H1 (cell line): ENCODE data around the gene LAD1.

ENCODE experiments used
- ATF2 ChIP-seq: IDR thresholded peaks from 2 replicates; pipeline ENCODE4 v1.6.1; 2012; ENCODE audit warnings: low read length, inconsistent platforms
- CBX8 ChIP-seq: fragments of 300-800, 300-1000 bp; sonication (generic); IDR thresholded peaks from 2 replicates; pipeline ENCODE4 v1.7.1; 2016; ENCODE audit warnings: low read depth, low read length, borderline replicate concordance
- CEBPB ChIP-seq: IDR thresholded peaks from 2 replicates; pipeline ENCODE4 v1.6.1; 2012; ENCODE audit warnings: low read depth, low read length
- EZH2 ChIP-seq: fragments of 200-600 bp; sonication (generic); IDR thresholded peaks from 2 replicates; pipeline ENCODE4 v1.7.1; 2012; ENCODE audit warnings: low read depth, mild to moderate bottlenecking, moderate library complexity, low read length, inconsistent platforms; ENCODE audit not compliant: severe bottlenecking
- JUND ChIP-seq: IDR thresholded peaks from 2 replicates; pipeline ENCODE4 v1.6.1; 2011; ENCODE audit warnings: mild to moderate bottlenecking, improper control_type of control experiment, low read length
- NRF1 ChIP-seq: IDR thresholded peaks from 2 replicates; pipeline ENCODE4 v1.6.1; 2011; ENCODE audit warnings: mild to moderate bottlenecking, low read depth, low read length, improper control_type of control experiment
- POLR2A ChIP-seq, 2 experiments: IDR thresholded peaks; 1 replicate in 1 of 2; 2 replicates in 1 of 2; pipeline ENCODE4 v1.6.1; 2011; ENCODE audit warnings: low read depth in 2 of 2, low read length in 2 of 2, mild to moderate bottlenecking in 2 of 2; ENCODE audit errors: control extremely low read depth in 1 of 2
- POLR2AphosphoS5 ChIP-seq: IDR thresholded peaks from 2 replicates; pipeline ENCODE4 v1.6.1; 2011; ENCODE audit warnings: low read depth, low read length
- RAD21 ChIP-seq, 2 experiments: IDR thresholded peaks in 1 of 2; conservative IDR thresholded peaks in 1 of 2; 2 replicates each; pipeline ENCODE4 v1.6.1; 2011; ENCODE audit warnings: low read depth in 2 of 2, low read length in 2 of 2, improper control_type of control experiment in 1 of 2, inconsistent platforms in 1 of 2, mild to moderate bottlenecking in 1 of 2, moderate library complexity in 1 of 2
- SRF ChIP-seq: IDR thresholded peaks from 2 replicates; pipeline ENCODE4 v1.6.1; 2011; ENCODE audit warnings: mild to moderate bottlenecking, low read depth, low read length, moderate library complexity
- TAF1 ChIP-seq: IDR thresholded peaks from 2 replicates; pipeline ENCODE4 v1.6.1; 2011; ENCODE audit warnings: mild to moderate bottlenecking, low read depth, low read length
- YY1 ChIP-seq: IDR thresholded peaks from 2 replicates; pipeline ENCODE4 v1.6.1; 2011; ENCODE audit warnings: low read depth, mild to moderate bottlenecking, low read length
- ZNF274 ChIP-seq: IDR thresholded peaks from 2 replicates; pipeline ENCODE4 v1.7.0; 2012; ENCODE audit warnings: low read length, borderline replicate concordance; ENCODE audit errors: extremely low read depth
- TF ChIP-seq, protein P1 (sequence below), 3 experiments: IDR thresholded peaks; 1 replicate in 2 of 3; 2 replicates in 1 of 3; pipeline versions ENCODE4 v1.5.1 to v1.6.1; 2011; ENCODE audit warnings: low read length in 3 of 3, mild to moderate bottlenecking in 3 of 3, inconsistent platforms in 2 of 3, low read depth in 1 of 3, moderate library complexity in 1 of 3; ENCODE audit not compliant: insufficient read depth in 1 of 3; ENCODE audit errors: control extremely low read depth in 1 of 3

GRCh38 chr1:201362906-201363305 lies 36.2 kb downstream of the LAD1 start:
- TF ChIP-seq RAD21 (IDR thresholded peaks at IDR 0.05 in 1 of 2, conservative IDR thresholded peaks at IDR 0.05 in 1 of 2; ENCODE audit: low read depth in 2 of 2, low read length in 2 of 2) (no peak), POLR2A (IDR thresholded peaks at IDR 0.05; ENCODE audit: control extremely low read depth in 1 of 2, low read depth in 2 of 2, low read length in 2 of 2) (no peak), CBX8 (no peak), ZNF274 (no peak), YY1 (no peak), NRF1 (no peak), TAF1 (no peak), ATF2 (no peak), SRF (no peak), POLR2AphosphoS5 (no peak), CEBPB (no peak), JUND (no peak), EZH2 (no peak)
- TF ChIP-seq, protein P1, sequence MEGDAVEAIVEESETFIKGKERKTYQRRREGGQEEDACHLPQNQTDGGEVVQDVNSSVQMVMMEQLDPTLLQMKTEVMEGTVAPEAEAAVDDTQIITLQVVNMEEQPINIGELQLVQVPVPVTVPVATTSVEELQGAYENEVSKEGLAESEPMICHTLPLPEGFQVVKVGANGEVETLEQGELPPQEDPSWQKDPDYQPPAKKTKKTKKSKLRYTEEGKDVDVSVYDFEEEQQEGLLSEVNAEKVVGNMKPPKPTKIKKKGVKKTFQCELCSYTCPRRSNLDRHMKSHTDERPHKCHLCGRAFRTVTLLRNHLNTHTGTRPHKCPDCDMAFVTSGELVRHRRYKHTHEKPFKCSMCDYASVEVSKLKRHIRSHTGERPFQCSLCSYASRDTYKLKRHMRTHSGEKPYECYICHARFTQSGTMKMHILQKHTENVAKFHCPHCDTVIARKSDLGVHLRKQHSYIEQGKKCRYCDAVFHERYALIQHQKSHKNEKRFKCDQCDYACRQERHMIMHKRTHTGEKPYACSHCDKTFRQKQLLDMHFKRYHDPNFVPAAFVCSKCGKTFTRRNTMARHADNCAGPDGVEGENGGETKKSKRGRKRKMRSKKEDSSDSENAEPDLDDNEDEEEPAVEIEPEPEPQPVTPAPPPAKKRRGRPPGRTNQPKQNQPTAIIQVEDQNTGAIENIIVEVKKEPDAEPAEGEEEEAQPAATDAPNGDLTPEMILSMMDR (IDR thresholded peaks at IDR 0.05; ENCODE audit: control extremely low read depth in 1 of 3, insufficient read depth in 1 of 3, low read depth in 1 of 3, low read length in 3 of 3): no peak
